GM21360 (cell line): Measurements from ENCODE around the gene HERPUD2.
"Not testable (repeated sequence)": the region's sequence is repeated elsewhere in the genome, so short reads cannot be mapped to it uniquely, and the experiment has no call there.

Experiments used
- ATAC-seq: cut with Tn5 transposase; IDR thresholded peaks from one replicate; pipeline ENCODE4 v1.9.1; 2021; ENCODE audit warnings: mild to moderate bottlenecking, moderate library complexity; ENCODE audit not compliant: unreplicated experiment

Gene HERPUD2

GRCh38 chr7:35714862-35715261 lies 19.9 kb upstream of the HERPUD2 start:
- no peak for ATAC-seq

GRCh38 chr7:35714407-35714806 lies 19.5 kb upstream of the HERPUD2 start:
- ATAC-seq: no peak

GRCh38 chr7:35712563-35713226 lies 17.8 kb upstream of the HERPUD2 start:
- ATAC-seq: no peak

- ATAC-seq: no peak
Observed at GRCh38 chr7:35707422-35707821, 12.5 kb upstream of the HERPUD2 start.

- no peak for ATAC-seq
Observed at GRCh38 chr7:35705932-35706461, 11.1 kb upstream of the HERPUD2 start.

- ATAC-seq: no peak
Observed at GRCh38 chr7:35704261-35704660, 9.3 kb upstream of the HERPUD2 start.

- ATAC-seq: no peak
Observed at GRCh38 chr7:35702541-35702940, 7.6 kb upstream of the HERPUD2 start.

- no peak for ATAC-seq
Observed at GRCh38 chr7:35701287-35701900, 6.5 kb upstream of the HERPUD2 start.

- ATAC-seq: no peak
Observed at GRCh38 chr7:35700865-35701264, 5.9 kb upstream of the HERPUD2 start.

- no peak for ATAC-seq
Observed at GRCh38 chr7:35700333-35700732, 5.4 kb upstream of the HERPUD2 start.

- ATAC-seq: no peak
Observed at GRCh38 chr7:35699796-35700305, 4.9 kb upstream of the HERPUD2 start.

GRCh38 chr7:35698382-35698781 lies 3.4 kb upstream of the HERPUD2 start:
- ATAC-seq: not testable (repeated sequence)

- ATAC-seq: no peak
Observed at GRCh38 chr7:35697414-35698175, 2.7 kb upstream of the HERPUD2 start.

GRCh38 chr7:35695987-35696386 lies 1.1 kb upstream of the HERPUD2 start:
- no peak for ATAC-seq

GRCh38 chr7:35695473-35695850 lies 527 bp upstream of the HERPUD2 start:
- ATAC-seq: peak; percentile 4

- ATAC-seq: peak; percentile 8
Observed at GRCh38 chr7:35694161-35694783, 663 bp downstream of the HERPUD2 start.

GRCh38 chr7:35691827-35692307 lies 3.1 kb downstream of the HERPUD2 start:
- no peak for ATAC-seq

- ATAC-seq: no peak
Observed at GRCh38 chr7:35691366-35691765, 3.6 kb downstream of the HERPUD2 start.

GRCh38 chr7:35690614-35691013 lies 4.3 kb downstream of the HERPUD2 start:
- not testable (repeated sequence) for ATAC-seq

GRCh38 chr7:35685781-35686180 lies 9.2 kb downstream of the HERPUD2 start:
- ATAC-seq: no peak
